ENCODE measurements around the gene SLC26A5. TPM values are rescaled to one million over a fixed set of nuclear protein-coding genes. Genes with fewer than 3 reads are reported as not detected.
"Not testable (repeated sequence)": the region's sequence is repeated elsewhere in the genome, so short reads cannot be mapped to it uniquely, and the experiment has no call there.

Gene SLC26A5
- total RNA-seq, 1 donor from 2014 or later: not detected

DNA sequence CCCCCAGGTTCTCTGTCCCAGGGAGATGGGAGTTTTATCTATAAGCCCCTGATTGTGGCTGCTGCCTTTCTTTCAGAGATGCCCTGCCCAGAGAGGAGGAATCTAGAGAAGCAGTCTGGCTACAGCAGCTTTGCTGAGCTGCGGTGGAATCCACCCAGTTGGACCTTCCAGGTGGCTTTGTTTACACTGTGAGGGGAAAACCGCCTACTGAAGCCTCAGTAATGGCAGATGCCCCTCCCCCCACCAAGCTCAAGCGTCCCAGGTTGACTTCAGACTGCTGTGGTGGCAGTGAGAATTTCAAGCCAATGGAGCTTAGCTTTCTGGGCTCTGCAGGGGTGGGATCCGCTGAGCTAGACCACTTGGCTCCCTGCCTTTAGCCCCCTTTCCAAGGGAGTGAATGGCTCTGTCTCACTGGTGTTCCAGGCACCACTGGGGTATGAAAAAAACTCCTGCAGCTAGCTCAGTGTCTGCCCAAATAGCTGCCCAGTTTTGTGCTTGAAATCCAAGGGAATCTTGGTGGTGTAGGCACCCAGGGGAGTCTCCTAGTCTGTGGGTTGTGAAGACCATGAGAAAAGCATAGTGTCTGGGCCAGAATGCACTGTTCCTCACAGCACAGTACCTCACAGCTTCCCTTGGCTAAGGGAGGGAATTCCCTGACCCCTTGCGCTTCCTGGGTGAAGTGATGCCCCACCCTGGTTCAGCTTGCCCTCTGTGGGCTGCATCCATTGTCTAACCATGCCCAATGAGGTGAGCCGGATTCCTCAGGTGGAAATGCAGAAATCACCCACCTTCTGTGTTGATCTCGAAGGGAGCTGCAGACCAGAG is 40.0 kb downstream of the SLC26A5 start:
- not testable (repeated sequence) for DNase-seq (ENCODE audit: extremely low read depth, low read depth, low spot score)

DNA sequence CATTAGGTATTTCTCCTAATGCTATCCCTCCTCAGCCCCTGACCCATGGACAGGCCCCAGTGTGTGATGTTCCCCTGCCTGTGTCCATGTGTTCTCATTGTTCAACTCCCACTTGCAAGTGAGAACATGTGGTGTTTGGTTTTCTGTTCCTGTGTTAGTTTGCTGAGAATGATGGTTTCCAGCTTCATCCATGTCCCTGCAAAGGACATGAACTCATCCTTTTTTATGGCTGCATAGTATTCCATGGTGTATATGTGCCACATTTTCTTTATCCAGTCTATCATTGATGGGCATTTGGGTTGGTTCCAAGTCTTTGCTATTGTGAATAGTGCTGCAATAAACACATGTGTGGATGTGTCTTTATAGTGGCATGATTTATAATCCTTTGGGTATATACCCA is 46.3 kb downstream of the SLC26A5 start:
- not testable (repeated sequence) for DNase-seq (ENCODE audit: extremely low read depth, low read depth, low spot score)

DNA sequence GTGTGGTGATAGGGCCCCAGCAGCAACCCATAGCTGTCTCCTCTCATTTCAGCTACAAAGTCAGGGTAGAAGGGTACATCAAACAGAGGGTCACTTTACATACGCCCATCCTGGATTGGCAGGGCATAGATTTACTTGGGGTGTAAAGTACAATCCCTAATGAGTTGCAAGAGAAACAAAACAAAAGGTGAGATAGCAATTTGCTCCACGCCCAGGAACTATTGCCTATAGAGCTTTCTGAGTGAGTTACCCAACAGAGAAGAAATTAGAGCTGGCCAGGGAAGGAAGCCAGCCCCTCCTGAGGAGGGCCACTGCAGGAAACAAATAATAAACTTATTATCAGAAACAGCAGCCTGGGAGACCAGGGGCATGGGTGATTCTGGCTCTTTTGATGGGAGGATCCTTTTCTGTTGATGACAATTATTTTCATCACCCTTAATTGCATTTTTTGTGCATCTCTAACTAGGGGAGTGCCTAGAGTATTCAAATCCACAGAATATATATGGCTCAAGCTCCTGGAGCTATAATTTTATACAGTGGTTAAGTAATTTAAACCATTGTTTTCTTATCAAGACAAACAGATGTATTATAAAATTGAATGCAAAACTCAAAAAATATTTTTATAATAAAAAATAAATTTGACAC is 47.4 kb downstream of the SLC26A5 start:
- no peak for DNase-seq (ENCODE audit: extremely low read depth, low read depth, low spot score)

GRCh38 chr7:103396471-103396870 is 49.5 kb downstream of the SLC26A5 start:
- no peak for DNase-seq (ENCODE audit: extremely low read depth, low read depth, low spot score)

GRCh38 chr7:103395071-103395470 is 50.9 kb downstream of the SLC26A5 start:
- no peak for DNase-seq (ENCODE audit: extremely low read depth, low read depth, low spot score)

GRCh38 chr7:103394566-103394965 is 51.4 kb downstream of the SLC26A5 start:
- no peak for DNase-seq (ENCODE audit: extremely low read depth, low read depth, low spot score)

GRCh38 chr7:103391976-103392375 is 54.0 kb downstream of the SLC26A5 start:
- no peak for DNase-seq (ENCODE audit: extremely low read depth, low read depth, low spot score)

DNA sequence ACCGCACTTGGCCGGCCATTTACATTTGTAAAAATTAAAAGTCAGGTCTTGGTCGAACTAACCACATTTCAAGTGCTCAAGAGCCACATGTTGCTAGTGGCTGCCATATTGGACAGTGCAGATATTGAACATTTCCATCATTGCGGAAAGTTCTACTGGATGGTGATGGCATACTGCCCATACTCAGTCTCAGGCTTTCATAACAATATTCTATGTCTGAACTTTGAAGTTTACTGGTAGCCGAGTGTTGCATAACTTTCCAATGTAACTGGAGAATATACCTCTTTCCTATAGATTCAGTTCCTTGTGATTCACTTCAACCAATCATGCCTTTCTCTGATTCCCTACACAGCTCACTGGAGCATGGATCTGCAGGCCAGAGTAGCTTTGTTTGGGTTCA is 54.9 kb downstream of the SLC26A5 start:
- no peak for DNase-seq (ENCODE audit: extremely low read depth, low read depth, low spot score)

DNA sequence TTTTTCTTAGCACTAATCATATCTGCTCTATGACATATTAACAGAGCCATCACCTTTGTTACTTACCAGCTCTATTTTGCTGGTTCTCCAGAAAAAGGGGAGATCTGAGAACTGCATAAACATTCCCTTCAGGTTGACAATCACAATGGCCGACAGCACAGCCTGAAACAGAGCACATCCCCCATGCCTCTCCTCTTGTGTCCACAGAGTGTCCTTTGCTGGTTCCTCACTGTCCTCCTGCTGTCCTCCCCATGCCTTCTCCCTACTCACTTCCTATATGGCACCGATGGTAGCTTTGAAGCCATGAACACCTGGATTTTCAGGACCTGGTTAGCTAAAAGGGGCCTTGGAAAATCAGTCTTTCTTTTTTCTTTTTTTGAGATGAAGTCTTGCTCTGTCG is 56.7 kb downstream of the SLC26A5 start:
- DNase-seq (ENCODE audit: extremely low read depth, low read depth, low spot score): no peak

GRCh38 chr7:103388469-103389140 is 57.4 kb downstream of the SLC26A5 start:
- no peak for DNase-seq (ENCODE audit: extremely low read depth, low read depth, low spot score)

- no peak for DNase-seq (ENCODE audit: extremely low read depth, low read depth, low spot score)
Observed at GRCh38 chr7:103387242-103387641, 58.8 kb downstream of the SLC26A5 start.

DNA sequence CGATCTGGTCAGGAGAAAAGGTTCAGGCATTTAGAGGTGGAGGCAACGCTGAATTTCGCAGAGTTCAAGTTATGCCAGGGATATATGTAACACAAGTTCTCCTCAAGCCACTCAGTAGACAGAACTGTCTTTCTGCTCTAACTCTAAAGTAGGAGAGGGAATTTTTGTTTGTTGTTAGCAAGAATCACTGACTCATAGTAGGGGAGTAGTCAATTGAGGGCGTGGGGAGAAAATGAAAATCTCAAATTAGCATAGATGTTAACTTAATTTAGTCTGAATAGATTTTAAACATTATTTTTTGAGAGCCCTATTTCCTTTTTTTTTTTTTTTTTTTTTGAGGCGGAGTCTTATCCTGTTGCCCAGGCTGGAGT is 64.0 kb downstream of the SLC26A5 start:
- DNase-seq (ENCODE audit: extremely low read depth, low read depth, low spot score): no peak

GRCh38 chr7:103381280-103382031 is 64.6 kb downstream of the SLC26A5 start:
- no peak for DNase-seq (ENCODE audit: extremely low read depth, low read depth, low spot score)

DNA sequence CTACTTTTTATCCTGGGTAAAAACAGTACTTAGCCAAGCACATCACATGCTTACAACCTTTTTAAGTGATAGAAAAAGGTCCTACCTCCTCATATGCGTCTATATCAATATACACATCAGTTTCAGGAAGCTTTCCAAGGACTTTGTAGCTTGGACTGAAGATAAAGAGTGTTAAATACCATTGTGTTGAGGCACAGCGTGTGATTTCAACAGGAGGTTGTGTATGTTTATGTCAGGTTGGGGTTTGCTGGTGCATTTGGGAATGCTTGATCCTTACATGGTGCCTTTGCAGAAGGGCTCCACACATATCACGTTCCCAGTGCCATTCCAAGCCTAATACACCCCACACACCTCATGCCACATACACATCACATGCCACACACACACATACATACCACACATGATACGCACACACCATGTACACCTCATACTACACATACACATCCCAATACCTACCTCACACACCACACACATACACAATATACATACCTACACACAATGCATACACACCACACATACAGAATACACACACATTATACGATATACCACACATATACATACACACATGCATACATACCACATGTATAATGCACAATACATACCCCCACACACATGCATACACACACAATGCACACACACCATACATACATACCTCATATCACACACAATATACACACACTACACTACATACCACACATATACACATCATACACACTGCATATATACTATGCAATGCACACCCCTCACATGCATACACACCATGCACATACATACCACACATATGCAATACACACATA is 65.4 kb downstream of the SLC26A5 start:
- no peak for DNase-seq (ENCODE audit: extremely low read depth, low read depth, low spot score)

- DNase-seq (ENCODE audit: extremely low read depth, low read depth, low spot score): no peak
Observed at GRCh38 chr7:103379270-103379975, 66.6 kb downstream of the SLC26A5 start.

DNA sequence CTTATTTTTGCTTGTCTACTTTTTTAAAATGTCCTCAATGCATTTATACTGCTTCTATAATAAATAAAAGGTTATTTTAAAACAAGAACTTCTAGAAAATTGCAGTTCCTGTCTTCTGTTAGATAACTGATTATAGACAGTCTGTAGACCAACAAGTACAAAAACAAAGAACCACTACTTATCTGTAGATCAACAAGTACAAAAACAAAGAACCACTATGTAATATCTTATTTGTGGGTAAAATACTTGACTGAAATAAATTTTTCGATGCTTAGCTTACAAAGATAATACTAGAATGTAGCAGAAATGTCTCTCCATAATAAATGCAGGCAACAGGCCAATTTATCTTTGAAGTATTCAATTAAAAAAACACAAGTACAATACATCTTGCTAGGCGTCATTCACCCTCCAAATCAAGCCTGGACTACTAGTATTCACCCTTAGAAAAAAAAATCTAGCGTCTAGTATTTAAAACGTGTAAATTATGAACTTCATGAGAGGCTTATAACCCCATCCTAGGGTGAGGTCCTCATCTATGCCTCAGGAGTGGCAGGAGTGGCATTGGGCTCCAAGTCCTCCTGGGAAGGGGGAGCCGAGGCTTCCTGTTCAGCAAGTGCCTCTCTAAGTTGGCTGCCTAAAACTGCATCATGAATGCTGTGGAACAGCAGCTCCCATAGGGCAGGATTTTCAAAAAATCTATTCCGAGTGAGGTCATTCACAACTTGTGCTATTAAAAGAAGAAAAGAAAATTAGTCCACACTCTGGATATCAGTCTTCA is 72.0 kb downstream of the SLC26A5 start:
- no peak for DNase-seq (ENCODE audit: extremely low read depth, low read depth, low spot score)

DNA sequence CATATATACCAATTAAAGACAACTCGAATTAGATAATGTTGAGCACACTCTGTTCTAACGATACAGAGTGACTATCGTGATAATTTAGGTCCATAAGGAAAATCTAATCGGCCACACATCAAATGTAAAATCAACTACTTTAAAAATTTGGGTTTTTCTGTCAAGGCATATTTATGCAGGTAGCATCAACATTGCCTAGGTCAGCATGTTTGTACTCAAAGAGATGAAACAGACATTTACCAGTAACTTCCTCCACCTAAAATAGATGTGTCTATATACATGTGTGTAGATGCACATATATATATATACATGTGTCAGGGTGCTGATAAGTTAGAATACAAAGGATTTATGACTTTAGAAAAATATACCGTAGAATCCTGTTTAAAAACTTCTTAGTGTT is 76.6 kb downstream of the SLC26A5 start:
- DNase-seq (ENCODE audit: extremely low read depth, low read depth, low spot score): no peak

DNA sequence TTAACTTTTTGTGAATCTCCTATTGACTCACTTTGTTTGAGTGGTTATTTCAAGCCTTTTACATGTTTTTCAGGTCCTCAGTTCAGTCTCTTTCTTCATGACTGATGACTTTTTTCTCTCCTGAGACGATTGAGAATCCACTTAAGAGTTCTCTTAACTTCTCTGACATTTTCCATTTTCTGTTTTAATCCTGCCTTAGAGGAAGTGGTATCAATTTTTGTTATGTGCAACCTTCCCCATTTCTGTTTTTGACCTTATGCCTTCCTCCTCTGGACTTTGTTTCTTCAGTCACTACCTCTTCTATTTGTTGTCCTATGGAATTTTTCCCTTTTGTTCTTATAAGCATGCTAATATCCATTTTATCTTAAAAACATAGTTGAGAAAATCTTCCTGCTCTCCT is 96.2 kb downstream of the SLC26A5 start:
- DNase-seq (ENCODE audit: extremely low read depth, low read depth, low spot score): no peak

DNA sequence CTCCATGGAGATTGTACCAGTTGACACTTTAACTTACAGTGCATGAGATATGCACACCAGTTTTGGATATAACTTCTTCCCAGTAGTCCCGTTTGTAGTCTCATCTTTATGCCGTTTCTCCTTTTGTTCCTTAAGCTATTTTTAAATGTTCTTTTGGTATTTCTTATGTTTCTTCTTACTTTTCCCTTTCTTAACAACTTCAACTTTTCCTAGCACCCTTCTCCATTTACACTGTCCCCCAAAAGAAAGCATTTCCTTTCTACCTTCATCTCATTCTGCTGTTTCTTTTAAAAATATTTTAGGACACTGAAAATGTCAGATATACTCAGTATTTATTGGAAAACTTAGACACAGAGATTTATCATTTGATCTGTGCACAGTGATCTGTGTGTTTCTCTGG is 97.0 kb downstream of the SLC26A5 start:
- no peak for DNase-seq (ENCODE audit: extremely low read depth, low read depth, low spot score)

Measured in glomerular endothelial cell (primary cell).